ENCODE results near the gene MED13L.

MED13L gene

DNA sequence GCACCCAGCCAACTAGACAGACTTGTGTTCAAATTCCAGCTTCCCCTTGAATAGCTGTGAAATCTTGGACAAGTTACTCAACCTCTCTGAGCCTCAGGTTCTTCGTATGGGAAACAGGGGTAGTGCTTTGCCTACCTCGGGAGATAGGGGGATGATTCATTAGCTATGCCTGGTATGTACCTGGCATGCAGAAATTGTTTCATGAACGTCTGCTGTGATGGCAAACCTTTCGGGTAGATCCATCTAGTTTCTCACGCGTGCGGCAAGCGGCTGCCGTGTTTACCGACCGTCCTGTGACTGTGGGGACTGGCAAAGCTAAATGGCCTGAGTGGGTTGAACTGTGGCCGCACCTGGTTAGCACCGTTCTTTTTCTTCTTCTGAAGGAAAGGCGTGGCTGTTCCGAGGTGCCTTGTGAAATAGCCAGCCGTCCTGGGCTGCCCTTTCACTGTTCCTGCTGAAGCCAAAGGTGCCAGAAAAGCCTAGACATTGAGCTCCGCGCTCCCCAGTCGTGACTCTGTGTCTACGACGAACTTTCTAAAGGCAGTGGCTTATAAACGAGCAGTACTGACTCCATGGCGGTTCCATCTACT, 40.6 kb upstream of the MED13L start:
- Histone ChIP-seq H3K4me3 (ENCODE audit: low read depth, low read length) (no peak overlapping the region), H3K27ac (ENCODE audit: low read depth, low read length) (no peak overlapping the region), H3K27me3 (ENCODE audit: control insufficient read depth, insufficient read depth, low read length) (no peaks in the 10 kb centered on the region), H3K36me3 (ENCODE audit: control insufficient read depth, insufficient read depth, low read length) (no peaks in the 10 kb centered on the region), H3K4me1 (ENCODE audit: control insufficient read depth, insufficient read depth, low read length) (no peaks in the 10 kb centered on the region; the same call in none of the 2 replicates), H3K9me3 (ENCODE audit: control insufficient read depth, insufficient read depth, low read length) (no peaks in the 10 kb centered on the region), H3K9ac (ENCODE audit: low read depth, low read length) (no peak overlapping the region)

- H3K27ac ChIP-seq (ENCODE audit: low read depth, low read length) = no peak overlapping the region
- H3K27me3 ChIP-seq (ENCODE audit: control insufficient read depth, insufficient read depth, low read length) = no peaks in the 10 kb centered on the region
- no peak overlapping the region for H3K4me3 ChIP-seq (ENCODE audit: low read depth, low read length)
- H3K36me3 ChIP-seq (ENCODE audit: control insufficient read depth, insufficient read depth, low read length) = no peaks in the 10 kb centered on the region
- H3K9ac ChIP-seq (ENCODE audit: low read depth, low read length) = no peak overlapping the region
- H3K9me3 ChIP-seq (ENCODE audit: control insufficient read depth, insufficient read depth, low read length) = no peaks in the 10 kb centered on the region
- no peaks in the 10 kb centered on the region; the same call in none of the 2 replicates for H3K4me1 ChIP-seq (ENCODE audit: control insufficient read depth, insufficient read depth, low read length)
Observed at GRCh38 chr12:116317139-116317538, 39.6 kb upstream of the MED13L start.

DNA sequence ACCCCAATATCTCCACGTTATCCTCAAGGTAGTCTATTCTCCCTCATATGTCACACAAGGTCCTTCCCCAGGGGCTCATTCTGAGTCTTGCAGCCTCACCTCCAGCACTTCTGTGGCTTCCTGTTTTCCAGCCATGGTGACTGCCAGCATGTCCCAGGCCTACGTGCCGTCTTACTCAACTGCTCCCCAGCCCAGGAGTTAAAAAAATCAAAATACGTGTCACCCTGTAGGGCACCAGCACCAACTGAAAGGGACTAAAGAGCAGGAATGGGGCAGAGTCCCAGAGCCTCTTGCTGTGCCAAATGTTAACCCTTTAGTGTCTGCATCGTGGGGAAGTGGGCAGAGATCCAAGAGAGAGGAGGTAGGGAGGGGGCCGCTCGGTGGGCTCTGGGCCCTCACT, 37.0 kb upstream of the MED13L start:
- Histone ChIP-seq H3K9me3 (ENCODE audit: control insufficient read depth, insufficient read depth, low read length) (peaks cover 2% of the 10 kb centered on the region; the same call in 1 of the 2 replicates), H3K27me3 (ENCODE audit: control insufficient read depth, insufficient read depth, low read length) (no peaks in the 10 kb centered on the region), H3K27ac (ENCODE audit: low read depth, low read length) (no peak overlapping the region), H3K9ac (ENCODE audit: low read depth, low read length) (no peak overlapping the region), H3K36me3 (ENCODE audit: control insufficient read depth, insufficient read depth, low read length) (no peaks in the 10 kb centered on the region), H3K4me1 (ENCODE audit: control insufficient read depth, insufficient read depth, low read length) (no peaks in the 10 kb centered on the region; the same call in none of the 2 replicates), H3K4me3 (ENCODE audit: low read depth, low read length) (no peak overlapping the region)

GRCh38 chr12:116313194-116313927, 35.9 kb upstream of the MED13L start:
- Histone ChIP-seq H3K36me3 (ENCODE audit: control insufficient read depth, insufficient read depth, low read length) (no peaks in the 10 kb centered on the region), H3K4me3 (ENCODE audit: low read depth, low read length) (no peak overlapping the region), H3K9ac (ENCODE audit: low read depth, low read length) (no peak overlapping the region), H3K27me3 (ENCODE audit: control insufficient read depth, insufficient read depth, low read length) (no peaks in the 10 kb centered on the region), H3K9me3 (ENCODE audit: control insufficient read depth, insufficient read depth, low read length) (peaks cover 2% of the 10 kb centered on the region; the same call in 1 of the 2 replicates), H3K4me1 (ENCODE audit: control insufficient read depth, insufficient read depth, low read length) (no peaks in the 10 kb centered on the region; the same call in 1 of the 2 replicates), H3K27ac (ENCODE audit: low read depth, low read length) (no peak overlapping the region)

DNA sequence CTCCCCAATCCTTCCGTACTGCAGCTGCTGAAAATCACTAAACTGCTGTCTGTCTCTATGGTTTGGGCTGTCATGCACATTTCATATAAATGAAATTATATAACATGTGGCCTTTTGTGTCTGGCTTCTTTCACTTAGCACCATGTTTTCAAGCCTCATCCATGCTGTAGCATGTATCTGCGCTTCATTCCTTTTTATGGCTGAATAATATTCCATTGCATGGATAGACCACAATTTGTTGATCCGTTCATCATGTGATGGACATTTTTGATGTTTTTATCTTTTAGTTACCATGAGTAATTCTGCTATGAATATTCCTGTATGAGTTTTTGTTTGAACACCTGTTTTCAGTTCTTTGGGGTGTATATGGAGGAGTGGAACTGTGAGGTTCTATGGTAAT, 32.6 kb upstream of the MED13L start:
- no peak overlapping the region for H3K27ac ChIP-seq (ENCODE audit: low read depth, low read length)

DNA sequence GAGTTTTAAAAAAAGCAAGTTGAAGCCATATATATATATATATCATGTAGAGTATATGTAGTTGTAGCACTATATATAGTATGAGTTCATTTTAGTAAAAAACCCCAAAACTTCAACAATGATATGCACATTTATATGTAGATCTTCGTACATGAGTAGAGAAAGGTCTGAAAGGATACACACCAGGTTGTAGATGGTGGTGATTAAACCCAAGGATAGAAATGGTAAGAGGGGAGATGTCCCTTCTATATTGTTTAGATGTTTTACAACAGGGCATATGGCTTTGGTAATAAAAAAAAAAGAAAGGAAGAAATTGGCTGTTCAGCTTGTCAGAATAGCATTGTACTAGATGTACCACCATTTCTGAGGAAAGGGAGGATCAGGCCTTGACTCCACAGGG, 31.9 kb upstream of the MED13L start:
- Histone ChIP-seq H3K9me3 (ENCODE audit: control insufficient read depth, insufficient read depth, low read length) (peaks cover 2% of the 10 kb centered on the region; the same call in 1 of the 2 replicates), H3K27ac (ENCODE audit: low read depth, low read length) (no peak overlapping the region), H3K4me1 (ENCODE audit: control insufficient read depth, insufficient read depth, low read length) (no peaks in the 10 kb centered on the region; the same call in 1 of the 2 replicates), H3K36me3 (ENCODE audit: control insufficient read depth, insufficient read depth, low read length) (no peaks in the 10 kb centered on the region), H3K9ac (ENCODE audit: low read depth, low read length) (no peak overlapping the region), H3K4me3 (ENCODE audit: low read depth, low read length) (no peak overlapping the region), H3K27me3 (ENCODE audit: control insufficient read depth, insufficient read depth, low read length) (no peaks in the 10 kb centered on the region)

More for the DNA sequence above, 32.6 kb upstream of the MED13L start:
- Histone ChIP-seq H3K9ac (ENCODE audit: low read depth, low read length) (no peak overlapping the region), H3K27me3 (ENCODE audit: control insufficient read depth, insufficient read depth, low read length) (no peaks in the 10 kb centered on the region), H3K4me1 (ENCODE audit: control insufficient read depth, insufficient read depth, low read length) (no peaks in the 10 kb centered on the region; the same call in 1 of the 2 replicates), H3K4me3 (ENCODE audit: low read depth, low read length) (no peak overlapping the region), H3K9me3 (ENCODE audit: control insufficient read depth, insufficient read depth, low read length) (peaks cover 2% of the 10 kb centered on the region; the same call in 1 of the 2 replicates), H3K36me3 (ENCODE audit: control insufficient read depth, insufficient read depth, low read length) (no peaks in the 10 kb centered on the region)

DNA sequence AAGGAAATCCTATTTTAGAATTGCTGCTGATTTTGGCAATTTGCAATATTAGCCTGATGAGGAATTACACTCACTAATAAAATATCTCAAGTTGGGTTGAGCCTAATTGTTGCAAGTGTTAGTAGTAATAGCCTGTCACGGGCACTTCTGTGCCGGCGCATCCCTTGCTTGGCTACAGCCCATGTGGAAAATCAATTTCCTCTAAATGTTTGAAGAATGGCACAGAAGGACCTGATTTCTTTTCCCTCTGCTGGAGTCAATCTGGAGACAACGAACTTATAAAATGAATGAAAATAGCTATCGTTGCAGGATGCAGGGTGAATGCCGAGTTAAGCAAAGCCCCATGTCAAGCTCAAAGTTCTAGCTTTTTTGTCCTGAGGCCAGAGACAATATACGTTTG, 31.2 kb upstream of the MED13L start:
- H3K9me3 ChIP-seq (ENCODE audit: control insufficient read depth, insufficient read depth, low read length) = peaks cover 2% of the 10 kb centered on the region; the same call in 1 of the 2 replicates
- H3K9ac ChIP-seq (ENCODE audit: low read depth, low read length) = no peak overlapping the region
- no peak overlapping the region for H3K27ac ChIP-seq (ENCODE audit: low read depth, low read length)
- no peaks in the 10 kb centered on the region for H3K36me3 ChIP-seq (ENCODE audit: control insufficient read depth, insufficient read depth, low read length)
- H3K4me1 ChIP-seq (ENCODE audit: control insufficient read depth, insufficient read depth, low read length) = no peaks in the 10 kb centered on the region
- H3K4me3 ChIP-seq (ENCODE audit: low read depth, low read length) = no peak overlapping the region
- H3K27me3 ChIP-seq (ENCODE audit: control insufficient read depth, insufficient read depth, low read length) = no peaks in the 10 kb centered on the region

DNA sequence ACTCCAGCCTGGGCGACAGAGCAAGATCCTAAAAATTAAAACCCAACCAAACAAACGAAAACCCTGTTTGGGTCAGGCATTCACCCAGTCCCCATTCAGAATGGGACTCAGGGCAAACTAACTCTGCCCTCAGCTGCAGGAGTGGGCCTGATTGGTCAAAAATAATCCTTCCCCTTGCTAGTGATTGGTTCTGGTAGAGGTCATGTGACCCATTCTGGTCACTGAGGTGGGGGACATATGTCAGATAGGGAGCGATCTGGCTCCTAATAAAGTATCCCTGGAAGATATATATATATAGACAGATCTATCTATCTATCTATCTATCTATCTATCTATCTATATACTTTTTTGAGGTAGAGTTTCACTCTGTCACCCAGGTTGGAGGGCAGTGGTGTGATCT, 29.5 kb upstream of the MED13L start:
- peaks cover 2% of the 10 kb centered on the region; the same call in 1 of the 2 replicates for H3K9me3 ChIP-seq (ENCODE audit: control insufficient read depth, insufficient read depth, low read length)
- no peak overlapping the region for H3K9ac ChIP-seq (ENCODE audit: low read depth, low read length)
- no peak overlapping the region for H3K27ac ChIP-seq (ENCODE audit: low read depth, low read length)
- H3K4me3 ChIP-seq (ENCODE audit: low read depth, low read length) = no peak overlapping the region
- no peaks in the 10 kb centered on the region for H3K36me3 ChIP-seq (ENCODE audit: control insufficient read depth, insufficient read depth, low read length)
- H3K27me3 ChIP-seq (ENCODE audit: control insufficient read depth, insufficient read depth, low read length) = no peaks in the 10 kb centered on the region
- 0 out of 2 replicates have a peak, but pooled peaks cover 5% of the 10 kb centered on the region for H3K4me1 ChIP-seq (ENCODE audit: control insufficient read depth, insufficient read depth, low read length)

GRCh38 chr12:116306506-116306905, 29.0 kb upstream of the MED13L start:
- H3K36me3 ChIP-seq (ENCODE audit: control insufficient read depth, insufficient read depth, low read length) = no peaks in the 10 kb centered on the region
- no peak overlapping the region for H3K27ac ChIP-seq (ENCODE audit: low read depth, low read length)
- peaks cover 2% of the 10 kb centered on the region; the same call in 1 of the 2 replicates for H3K9me3 ChIP-seq (ENCODE audit: control insufficient read depth, insufficient read depth, low read length)
- no peak overlapping the region for H3K4me3 ChIP-seq (ENCODE audit: low read depth, low read length)
- H3K4me1 ChIP-seq (ENCODE audit: control insufficient read depth, insufficient read depth, low read length) = 0 out of 2 replicates have a peak, but pooled peaks cover 5% of the 10 kb centered on the region
- H3K27me3 ChIP-seq (ENCODE audit: control insufficient read depth, insufficient read depth, low read length) = no peaks in the 10 kb centered on the region
- H3K9ac ChIP-seq (ENCODE audit: low read depth, low read length) = no peak overlapping the region

GRCh38 chr12:116304621-116305020, 27.1 kb upstream of the MED13L start:
- no peak overlapping the region for H3K4me3 ChIP-seq (ENCODE audit: low read depth, low read length)
- H3K4me1 ChIP-seq (ENCODE audit: control insufficient read depth, insufficient read depth, low read length) = 0 out of 2 replicates have a peak, but pooled peaks cover 5% of the 10 kb centered on the region
- no peak overlapping the region for H3K27ac ChIP-seq (ENCODE audit: low read depth, low read length)
- H3K36me3 ChIP-seq (ENCODE audit: control insufficient read depth, insufficient read depth, low read length) = no peaks in the 10 kb centered on the region
- no peaks in the 10 kb centered on the region for H3K27me3 ChIP-seq (ENCODE audit: control insufficient read depth, insufficient read depth, low read length)
- no peak overlapping the region for H3K9ac ChIP-seq (ENCODE audit: low read depth, low read length)
- no peaks in the 10 kb centered on the region for H3K9me3 ChIP-seq (ENCODE audit: control insufficient read depth, insufficient read depth, low read length)

DNA sequence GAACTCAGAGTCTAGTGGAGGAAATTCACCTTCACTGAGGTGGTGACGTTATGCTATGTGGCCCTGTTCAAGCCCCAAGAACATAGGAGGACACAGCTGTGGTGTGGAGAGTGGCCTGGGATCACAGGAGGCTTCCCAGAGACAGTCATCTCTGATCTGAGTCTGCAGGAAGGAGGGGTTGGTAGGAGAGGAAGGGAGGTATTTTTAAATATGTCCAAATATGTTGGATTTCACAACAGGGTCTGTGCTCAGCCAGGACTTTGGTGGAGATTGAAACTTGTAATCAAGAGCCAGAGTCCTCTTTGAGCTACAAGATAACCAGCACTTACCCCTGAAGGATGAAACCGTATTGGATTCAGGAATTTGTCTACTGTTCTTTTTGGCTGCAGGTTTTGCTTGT, 26.4 kb upstream of the MED13L start:
- H3K9me3 ChIP-seq (ENCODE audit: control insufficient read depth, insufficient read depth, low read length) = no peaks in the 10 kb centered on the region
- H3K27me3 ChIP-seq (ENCODE audit: control insufficient read depth, insufficient read depth, low read length) = no peaks in the 10 kb centered on the region
- H3K9ac ChIP-seq (ENCODE audit: low read depth, low read length) = no peak overlapping the region
- H3K4me3 ChIP-seq (ENCODE audit: low read depth, low read length) = no peak overlapping the region
- H3K27ac ChIP-seq (ENCODE audit: low read depth, low read length) = no peak overlapping the region
- no peaks in the 10 kb centered on the region for H3K36me3 ChIP-seq (ENCODE audit: control insufficient read depth, insufficient read depth, low read length)
- peaks cover 5% of the 10 kb centered on the region; the same call in 1 of the 2 replicates for H3K4me1 ChIP-seq (ENCODE audit: control insufficient read depth, insufficient read depth, low read length)

All from HUES48 (cell line).